HUES6 (cell line): ENCODE measurements around the gene NAT14.

Source experiments
- H3K27ac ChIP-seq: 2 replicates; pipeline ENCODE4 v1.7.0; 2013; ENCODE audit warnings: low read depth, mild to moderate bottlenecking, low read length, inconsistent platforms
- H3K27me3 ChIP-seq: 2 replicates; pipeline ENCODE4 v1.6.1; 2013; ENCODE audit warnings: low read length; ENCODE audit not compliant: control insufficient read depth, insufficient read depth
- H3K36me3 ChIP-seq: 2 replicates; pipeline ENCODE4 v1.6.1; 2013; ENCODE audit warnings: low read length; ENCODE audit not compliant: control insufficient read depth, insufficient read depth
- H3K4me1 ChIP-seq: 2 replicates; pipeline ENCODE4 v1.6.1; 2013; ENCODE audit warnings: low read length; ENCODE audit not compliant: control insufficient read depth, insufficient read depth
- H3K4me3 ChIP-seq: 2 replicates; pipeline ENCODE4 v1.5.1; 2013; ENCODE audit warnings: low read depth, low read length
- H3K9ac ChIP-seq: one replicate; pipeline ENCODE4 v1.6.1; 2013; ENCODE audit warnings: mild to moderate bottlenecking, low read length
- H3K9me3 ChIP-seq: 2 replicates; pipeline ENCODE4 v1.6.1; 2013; ENCODE audit warnings: low read depth, low read length; ENCODE audit not compliant: control insufficient read depth, insufficient read depth

Gene NAT14

GRCh38 chr19:55463583-55464031, 21.4 kb upstream of the NAT14 start:
- peaks cover 62% of the 10 kb centered on the region for H3K27me3 ChIP-seq
- H3K27ac ChIP-seq, result no peak overlapping the region
- H3K4me1 ChIP-seq, result peaks cover 41% of the 10 kb centered on the region
- H3K9ac ChIP-seq, result peak overlapping the region; percentile 43
- no peaks in the 10 kb centered on the region for H3K9me3 ChIP-seq
- peak overlapping the region; percentile 52 for H3K4me3 ChIP-seq
- no peaks in the 10 kb centered on the region for H3K36me3 ChIP-seq

GRCh38 chr19:55464039-55464661, 20.8 kb upstream of the NAT14 start:
- Histone ChIP-seq H3K4me1 (peaks cover 41% of the 10 kb centered on the region), H3K4me3 (peak overlapping the region; percentile 52), H3K9me3 (no peaks in the 10 kb centered on the region), H3K27ac (peak overlapping the region; percentile 56; the same call in 1 of the 2 replicates), H3K36me3 (no peaks in the 10 kb centered on the region), H3K27me3 (peaks cover 62% of the 10 kb centered on the region), H3K9ac (peak overlapping the region; percentile 43)

- Histone ChIP-seq H3K9me3 (no peaks in the 10 kb centered on the region), H3K27ac (peak within 1 kb of the TSS; percentile 56; the same call in 1 of the 2 replicates), H3K4me1 (peaks cover 41% of the 10 kb centered on the region), H3K27me3 (peaks cover 62% of the 10 kb centered on the region), H3K4me3 (peak within 1 kb of the TSS; percentile 52), H3K9ac (peak within 1 kb of the TSS; percentile 43), H3K36me3 (no peaks in the 10 kb centered on the region)
Observed at GRCh38 chr19:55464662-55465054, 20.3 kb upstream of the NAT14 start, which contains the start of gene C19orf85. C19orf85 (minus strand) TSS chr19:55464751; CDS start chr19:55464554, 197 bp downstream.

- no peak overlapping the region for H3K27ac ChIP-seq
- no peaks in the 10 kb centered on the region for H3K36me3 ChIP-seq
- H3K4me3 ChIP-seq, result no peak overlapping the region
- no peaks in the 10 kb centered on the region for H3K9me3 ChIP-seq
- H3K27me3 ChIP-seq, result peaks cover 62% of the 10 kb centered on the region
- no peak overlapping the region for H3K9ac ChIP-seq
- peaks cover 31% of the 10 kb centered on the region for H3K4me1 ChIP-seq
Observed at GRCh38 chr19:55465460-55466240, 19.3 kb upstream of the NAT14 start.

- H3K27me3 ChIP-seq, result peaks cover 62% of the 10 kb centered on the region
- peaks cover 29% of the 10 kb centered on the region for H3K4me1 ChIP-seq
Observed at GRCh38 chr19:55466241-55466614, 18.8 kb upstream of the NAT14 start.

GRCh38 chr19:55467236-55468053, 17.5 kb upstream of the NAT14 start:
- no peaks in the 10 kb centered on the region for H3K36me3 ChIP-seq
- no peak overlapping the region for H3K27ac ChIP-seq
- no peak overlapping the region for H3K9ac ChIP-seq
- no peaks in the 10 kb centered on the region for H3K9me3 ChIP-seq
- peaks cover 29% of the 10 kb centered on the region for H3K4me1 ChIP-seq
- peaks cover 58% of the 10 kb centered on the region for H3K27me3 ChIP-seq
- H3K4me3 ChIP-seq, result no peak overlapping the region

More at GRCh38 chr19:55466241-55466614, 18.8 kb upstream of the NAT14 start:
- H3K9me3 ChIP-seq, result no peaks in the 10 kb centered on the region
- no peak overlapping the region for H3K4me3 ChIP-seq
- H3K27ac ChIP-seq, result no peak overlapping the region
- no peak overlapping the region for H3K9ac ChIP-seq
- no peaks in the 10 kb centered on the region for H3K36me3 ChIP-seq

GRCh38 chr19:55468054-55468393, 17.0 kb upstream of the NAT14 start:
- Histone ChIP-seq H3K36me3 (no peaks in the 10 kb centered on the region), H3K27ac (no peak overlapping the region), H3K4me3 (no peak overlapping the region), H3K27me3 (peaks cover 52% of the 10 kb centered on the region), H3K9me3 (no peaks in the 10 kb centered on the region), H3K4me1 (peaks cover 31% of the 10 kb centered on the region), H3K9ac (no peak overlapping the region)

GRCh38 chr19:55471266-55471665, 13.7 kb upstream of the NAT14 start:
- Histone ChIP-seq H3K9ac (no peak overlapping the region), H3K4me3 (no peak overlapping the region), H3K9me3 (no peaks in the 10 kb centered on the region), H3K27me3 (peaks cover 20% of the 10 kb centered on the region; the same call in 1 of the 2 replicates), H3K27ac (no peak overlapping the region), H3K36me3 (no peaks in the 10 kb centered on the region), H3K4me1 (peaks cover 30% of the 10 kb centered on the region)

GRCh38 chr19:55472463-55472862, 12.5 kb upstream of the NAT14 start:
- Histone ChIP-seq H3K4me1 (peaks cover 28% of the 10 kb centered on the region), H3K9me3 (no peaks in the 10 kb centered on the region), H3K4me3 (no peak overlapping the region), H3K27ac (no peak overlapping the region), H3K9ac (no peak overlapping the region), H3K27me3 (peaks cover 8% of the 10 kb centered on the region; the same call in 1 of the 2 replicates), H3K36me3 (no peaks in the 10 kb centered on the region)

GRCh38 chr19:55473225-55474012, 11.6 kb upstream of the NAT14 start:
- H3K36me3 ChIP-seq, result no peaks in the 10 kb centered on the region
- peak overlapping the region; percentile 59 for H3K9ac ChIP-seq
- H3K4me1 ChIP-seq, result peaks cover 26% of the 10 kb centered on the region
- H3K9me3 ChIP-seq, result no peaks in the 10 kb centered on the region
- H3K27ac ChIP-seq, result peak overlapping the region; percentile 44; the same call in 1 of the 2 replicates
- peak overlapping the region; percentile 27; the same call in 1 of the 2 replicates for H3K4me3 ChIP-seq
- no peaks in the 10 kb centered on the region for H3K27me3 ChIP-seq
